ENCODE results near the gene SH3GLB2. TPM values are rescaled to one million over a fixed set of nuclear protein-coding genes. Genes with fewer than 3 reads are reported as not detected.

SH3GLB2 gene
- 24.4 and 28.3 TPM in 2 replicates for total RNA-seq (2014; rRNA removed; shearing (Covaris generic))
- 31.9 and 33.0 TPM in 2 replicates for polyA plus RNA-seq (2015; cell fraction: cytosol; rRNA removed)
- polyA plus RNA-seq (2015; cell fraction: nucleus; rRNA removed), result 584 and 757 TPM in 2 replicates

DNA sequence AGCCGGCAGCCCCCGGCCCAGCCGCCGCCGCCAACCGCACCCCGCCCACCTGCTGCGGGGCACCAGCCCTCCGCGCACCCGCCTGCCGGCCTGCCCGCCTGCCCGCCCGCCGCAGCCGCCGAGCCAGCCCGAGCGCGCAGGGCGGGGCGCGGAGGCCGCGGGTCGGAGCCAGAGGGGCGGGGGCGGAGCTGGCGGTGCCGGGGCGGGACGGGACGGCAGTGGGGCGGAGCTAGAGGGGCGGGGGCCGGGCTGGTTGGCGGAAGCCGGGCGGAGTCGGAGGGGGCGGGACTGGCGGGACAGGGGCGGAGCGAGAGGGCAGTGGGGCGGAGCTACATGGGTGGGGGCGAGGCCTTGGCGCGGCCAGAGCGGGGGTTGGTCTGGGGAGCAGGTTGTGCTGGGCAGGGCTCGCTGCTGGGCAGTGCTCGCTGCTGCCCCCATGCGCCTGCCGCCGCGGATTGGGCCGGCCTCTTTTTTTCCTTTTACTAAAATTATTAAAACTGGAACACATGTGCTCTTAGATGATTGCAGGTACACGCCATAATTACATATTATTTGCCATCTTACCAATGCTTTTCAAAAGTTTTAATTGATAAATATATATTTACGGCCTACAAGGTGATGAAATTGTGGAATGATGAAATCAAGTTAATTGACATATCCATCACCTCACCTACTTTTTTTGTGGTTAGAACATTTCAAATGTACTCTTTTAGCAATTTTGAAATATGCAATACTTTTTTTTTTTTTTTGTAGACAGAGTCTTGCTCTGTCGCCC is at the start of gene SH3GLB2:
Gene SH3GLB2 (minus strand): TSS at position 140 of the 775 bp plus-strand sequence. CDS start 177 bp downstream, outside the sequence.
- in situ Hi-C loops (cut with HindIII; ENCODE audit: low pct_unique_long_range_greater_than_20kb, low sequenced_read_pairs), result no loop called here
- DNase-seq (ENCODE audit: low read depth, low spot score), result peak; percentile 91

DNA sequence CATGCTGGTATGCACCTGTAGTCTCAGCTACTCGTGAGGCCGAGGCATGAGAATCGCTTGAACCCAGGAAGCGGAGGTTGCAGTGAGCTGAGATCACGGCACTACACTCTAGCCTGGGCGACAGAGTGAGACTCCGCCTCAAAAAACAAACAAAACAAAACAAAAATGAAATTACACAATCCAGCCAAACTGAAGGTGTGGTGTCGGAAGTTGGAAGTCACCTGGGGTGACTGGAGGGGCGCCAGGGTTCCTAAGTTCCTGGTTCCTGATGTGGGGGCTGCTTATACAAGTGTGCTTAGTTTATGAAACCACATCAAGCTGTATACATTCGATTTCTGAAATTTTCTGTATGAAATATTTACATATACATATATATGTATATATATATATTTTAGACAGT is 49.1 kb upstream of the SH3GLB2 start:
- in situ Hi-C loops (cut with HindIII; ENCODE audit: low pct_unique_long_range_greater_than_20kb, low sequenced_read_pairs), result no loop called here
- DNase-seq (ENCODE audit: low read depth, low spot score), result no peak

DNA sequence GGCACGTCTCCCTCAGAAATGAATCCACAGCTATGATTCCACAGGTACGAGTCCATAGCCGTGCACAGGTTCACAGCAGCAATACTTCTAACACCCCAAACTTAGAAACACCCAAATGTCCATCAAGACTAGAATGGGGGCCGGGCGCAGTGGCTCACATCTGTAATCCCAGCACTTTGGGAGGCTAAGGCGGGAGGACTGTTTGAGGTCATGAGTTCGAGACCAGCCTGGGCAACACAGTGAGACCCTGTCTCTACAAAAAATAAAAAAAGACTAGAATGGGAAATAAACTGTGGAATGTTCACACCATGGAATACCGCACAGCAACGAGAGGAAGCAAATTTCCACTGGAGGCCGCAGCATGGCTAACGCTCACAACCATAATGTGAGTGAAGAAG is 48.5 kb upstream of the SH3GLB2 start:
- in situ Hi-C loops (cut with HindIII; ENCODE audit: low pct_unique_long_range_greater_than_20kb, low sequenced_read_pairs), result no loop called here
- DNase-seq (ENCODE audit: low read depth, low spot score), result no peak

DNA sequence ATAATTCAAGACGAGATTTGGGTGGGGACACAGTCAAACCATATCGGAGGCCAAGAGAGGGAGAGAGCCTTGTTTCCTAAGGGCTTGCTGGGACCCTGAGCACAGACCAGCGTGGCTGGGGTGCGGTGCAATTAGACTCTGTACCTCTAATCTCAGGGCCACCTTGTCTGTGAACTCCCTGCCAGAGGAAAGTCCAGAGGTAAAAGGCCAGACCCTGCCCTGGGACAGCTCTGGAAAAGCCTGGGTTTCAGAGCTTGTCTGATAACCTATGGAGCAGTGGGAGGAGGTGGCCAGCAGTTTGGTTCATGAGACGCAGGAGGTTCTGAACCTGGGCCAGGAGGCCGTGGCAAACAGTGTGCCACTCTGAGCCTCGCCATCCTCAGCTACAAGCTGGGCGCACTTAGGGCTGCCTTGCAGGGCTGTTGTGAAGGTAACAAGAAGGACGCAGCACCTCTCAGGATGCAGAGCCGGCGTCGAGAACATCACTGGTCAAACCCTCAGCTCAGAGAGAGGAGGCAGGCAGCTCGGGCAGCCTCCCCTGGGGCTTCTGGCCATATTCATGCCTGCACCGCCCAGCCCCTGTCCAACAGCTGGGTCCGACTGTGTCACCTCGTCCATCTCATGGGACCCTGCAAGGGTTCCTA is 48.0 kb upstream of the SH3GLB2 start:
- in situ Hi-C loops (cut with HindIII; ENCODE audit: low pct_unique_long_range_greater_than_20kb, low sequenced_read_pairs), result no loop called here
- no peak for DNase-seq (ENCODE audit: low read depth, low spot score)

DNA sequence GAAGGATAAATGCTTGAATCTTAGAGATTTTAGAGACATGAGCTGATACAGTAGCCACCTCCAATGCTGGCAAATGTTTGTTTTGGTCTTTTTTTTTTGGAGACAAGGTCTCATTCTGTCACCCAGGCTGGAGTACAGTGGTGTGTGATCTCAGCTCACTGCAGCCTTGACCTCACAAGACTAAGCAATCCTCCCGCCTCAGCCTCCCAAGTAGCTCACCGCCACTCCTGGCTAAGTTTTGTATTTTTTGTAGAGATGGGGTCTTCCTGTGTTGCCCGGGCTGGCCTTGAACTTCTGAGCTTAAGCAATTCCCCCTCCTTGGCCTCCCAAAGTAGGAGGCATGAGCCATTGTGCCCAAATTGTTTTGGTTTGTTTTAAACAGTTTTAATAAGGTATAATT is 46.0 kb upstream of the SH3GLB2 start:
- in situ Hi-C loops (cut with HindIII; ENCODE audit: low pct_unique_long_range_greater_than_20kb, low sequenced_read_pairs), result no loop called here
- DNase-seq (ENCODE audit: low read depth, low spot score), result no peak

DNA sequence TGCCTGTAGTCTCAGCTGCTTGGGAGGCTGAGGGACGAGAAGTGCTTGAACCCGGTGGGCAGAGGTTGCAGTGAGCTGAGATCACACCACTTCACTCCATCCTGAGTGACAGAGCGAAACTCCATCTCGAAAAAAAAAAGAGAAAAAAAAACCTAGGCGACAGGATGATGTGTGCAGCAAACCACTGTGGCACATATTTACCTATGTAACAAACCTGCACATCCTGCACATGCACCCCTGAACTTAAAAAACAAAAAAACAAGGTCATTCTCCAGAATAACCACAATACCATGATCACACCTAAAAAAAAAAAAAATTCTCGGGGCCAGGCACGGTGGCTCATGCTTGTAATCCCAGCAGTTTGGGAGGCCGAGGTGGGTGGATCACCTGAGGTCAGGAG is 45.3 kb upstream of the SH3GLB2 start:
- no peak for DNase-seq (ENCODE audit: low read depth, low spot score)
- in situ Hi-C loops (cut with HindIII; ENCODE audit: low pct_unique_long_range_greater_than_20kb, low sequenced_read_pairs), result no loop called here

DNA sequence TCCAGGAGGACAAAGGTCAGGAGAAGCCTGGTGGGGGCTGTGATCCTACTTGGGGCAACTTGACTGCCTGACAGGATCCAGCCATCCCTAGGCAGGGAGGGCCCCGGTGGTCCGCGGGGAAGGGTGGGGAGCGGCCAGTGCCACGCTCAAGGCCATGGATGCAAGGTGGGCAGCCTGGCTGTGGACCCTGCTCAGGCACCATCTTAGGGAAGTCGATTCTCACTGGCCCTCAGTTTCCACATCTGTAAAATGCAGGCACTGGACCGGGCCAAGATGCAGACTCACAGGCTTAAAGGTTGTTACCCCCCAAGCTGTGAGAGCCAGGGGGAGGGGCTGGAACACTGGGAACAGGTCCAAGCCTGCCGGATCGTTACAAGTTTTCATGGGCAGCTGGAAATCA is 44.0 kb upstream of the SH3GLB2 start:
- no peak for DNase-seq (ENCODE audit: low read depth, low spot score)
- in situ Hi-C loops (cut with HindIII; ENCODE audit: low pct_unique_long_range_greater_than_20kb, low sequenced_read_pairs), result no loop called here

DNA sequence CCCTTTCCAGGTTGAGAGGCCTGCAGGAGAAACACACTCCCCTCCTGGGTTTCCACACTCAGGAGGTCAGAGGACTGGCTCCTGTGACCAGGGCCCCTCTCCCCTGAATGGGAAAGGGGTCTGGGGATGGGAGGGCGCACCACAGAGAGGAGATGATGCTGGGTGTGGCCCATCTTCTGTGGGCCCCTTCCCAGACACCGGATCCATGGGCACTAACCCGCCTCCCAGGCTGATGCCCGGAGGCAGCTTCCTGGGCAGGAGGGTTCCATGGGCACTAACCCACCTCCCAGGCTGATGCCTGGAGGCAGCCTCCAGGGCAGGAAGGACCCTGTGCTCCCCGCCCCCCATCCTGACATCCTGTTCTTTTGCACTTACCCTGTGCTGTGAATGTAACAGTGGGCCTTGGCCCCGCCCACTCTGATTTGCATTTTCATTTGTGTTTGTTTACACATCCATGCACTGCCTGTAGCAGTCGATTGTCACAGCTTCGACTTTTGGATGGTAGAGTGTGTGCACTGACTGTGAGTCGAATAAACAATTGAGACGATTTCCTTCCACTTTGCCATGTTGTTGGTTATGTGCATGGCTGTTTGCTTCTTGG is 43.5 kb upstream of the SH3GLB2 start:
- in situ Hi-C loops (cut with HindIII; ENCODE audit: low pct_unique_long_range_greater_than_20kb, low sequenced_read_pairs), result no loop called here
- DNase-seq (ENCODE audit: low read depth, low spot score), result no peak

DNA sequence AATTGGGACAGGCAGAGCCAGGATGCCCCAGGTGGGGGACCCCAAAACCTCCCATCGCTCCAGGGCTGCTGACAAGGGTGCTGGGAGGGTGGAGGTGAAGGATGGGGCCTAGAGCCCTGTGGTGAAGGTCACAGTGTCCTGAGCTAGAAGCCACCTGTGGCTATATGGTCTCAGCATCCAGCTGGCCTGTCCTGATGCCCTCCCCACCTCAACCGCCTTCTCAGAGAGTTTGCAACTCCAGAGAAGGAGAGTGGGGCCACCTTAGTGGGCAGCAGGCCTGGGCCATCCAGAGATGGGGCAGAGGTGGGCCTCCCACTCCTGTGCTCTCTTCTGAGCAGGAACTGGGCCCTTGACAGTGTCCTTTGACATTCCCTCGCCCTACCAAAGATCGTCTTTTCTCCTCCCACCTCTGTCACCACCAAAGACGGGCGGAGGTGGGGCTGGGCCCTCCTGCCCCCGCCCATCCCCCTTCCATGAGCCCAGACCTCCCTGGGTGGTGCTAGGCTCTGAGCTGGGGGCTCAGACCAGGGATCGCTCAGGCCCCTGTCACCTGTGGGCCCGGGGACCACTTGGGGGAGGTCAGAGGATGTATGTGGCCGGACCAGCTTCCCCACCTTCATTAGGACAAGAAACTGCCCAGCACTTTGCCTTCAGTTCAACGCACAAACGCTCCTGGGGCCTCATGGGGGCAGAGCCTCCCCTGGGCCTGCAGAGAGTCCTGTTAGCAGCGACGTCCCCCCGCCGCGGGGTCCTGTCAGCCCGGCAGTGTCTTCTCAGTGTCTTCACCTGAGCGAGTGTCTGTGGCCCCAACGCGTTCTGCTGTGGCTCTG is 42.8 kb upstream of the SH3GLB2 start:
- no peak for DNase-seq (ENCODE audit: low read depth, low spot score)
- in situ Hi-C loops (cut with HindIII; ENCODE audit: low pct_unique_long_range_greater_than_20kb, low sequenced_read_pairs), result no loop called here

DNA sequence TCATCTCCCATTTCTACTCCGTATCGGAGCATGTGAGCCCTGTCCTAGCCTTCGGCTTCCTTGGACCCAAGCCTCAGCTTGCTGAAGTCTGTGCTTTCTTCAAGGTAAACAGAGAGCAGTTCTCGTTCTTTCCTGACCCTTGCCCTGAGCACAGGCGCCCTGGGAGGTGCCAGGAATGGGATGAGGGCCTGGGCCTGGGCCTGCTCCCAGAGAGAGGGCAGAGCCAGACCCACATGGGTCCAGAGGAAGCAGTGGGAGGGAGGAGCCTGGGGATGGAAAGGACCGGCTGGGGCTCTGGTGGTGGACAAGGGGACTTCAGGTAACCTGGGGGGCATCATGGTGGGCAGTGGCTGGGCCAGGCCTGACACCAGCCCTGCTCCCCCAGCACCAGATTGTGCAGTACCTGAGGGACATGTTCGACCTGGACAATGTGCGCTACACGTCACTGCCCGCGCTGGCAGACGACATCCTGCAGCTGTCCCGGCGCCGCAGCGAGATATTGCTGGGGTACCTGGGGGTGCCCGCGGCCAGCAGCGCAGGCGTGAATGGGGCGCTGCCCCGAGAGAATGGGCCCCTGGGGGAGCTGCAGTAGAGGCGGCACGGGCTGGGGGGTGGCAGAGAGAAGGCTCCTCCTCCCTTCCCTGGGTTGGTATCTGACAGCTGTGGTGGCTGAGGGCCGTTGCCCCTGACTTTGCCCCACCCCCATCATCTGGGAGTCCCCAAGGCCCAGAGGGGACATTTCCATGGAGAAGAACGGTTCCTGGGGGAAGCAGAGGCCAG is 41.9 kb upstream of the SH3GLB2 start:
- in situ Hi-C loops (cut with HindIII; ENCODE audit: low pct_unique_long_range_greater_than_20kb, low sequenced_read_pairs), result no loop called here
- no peak for DNase-seq (ENCODE audit: low read depth, low spot score)

DNA sequence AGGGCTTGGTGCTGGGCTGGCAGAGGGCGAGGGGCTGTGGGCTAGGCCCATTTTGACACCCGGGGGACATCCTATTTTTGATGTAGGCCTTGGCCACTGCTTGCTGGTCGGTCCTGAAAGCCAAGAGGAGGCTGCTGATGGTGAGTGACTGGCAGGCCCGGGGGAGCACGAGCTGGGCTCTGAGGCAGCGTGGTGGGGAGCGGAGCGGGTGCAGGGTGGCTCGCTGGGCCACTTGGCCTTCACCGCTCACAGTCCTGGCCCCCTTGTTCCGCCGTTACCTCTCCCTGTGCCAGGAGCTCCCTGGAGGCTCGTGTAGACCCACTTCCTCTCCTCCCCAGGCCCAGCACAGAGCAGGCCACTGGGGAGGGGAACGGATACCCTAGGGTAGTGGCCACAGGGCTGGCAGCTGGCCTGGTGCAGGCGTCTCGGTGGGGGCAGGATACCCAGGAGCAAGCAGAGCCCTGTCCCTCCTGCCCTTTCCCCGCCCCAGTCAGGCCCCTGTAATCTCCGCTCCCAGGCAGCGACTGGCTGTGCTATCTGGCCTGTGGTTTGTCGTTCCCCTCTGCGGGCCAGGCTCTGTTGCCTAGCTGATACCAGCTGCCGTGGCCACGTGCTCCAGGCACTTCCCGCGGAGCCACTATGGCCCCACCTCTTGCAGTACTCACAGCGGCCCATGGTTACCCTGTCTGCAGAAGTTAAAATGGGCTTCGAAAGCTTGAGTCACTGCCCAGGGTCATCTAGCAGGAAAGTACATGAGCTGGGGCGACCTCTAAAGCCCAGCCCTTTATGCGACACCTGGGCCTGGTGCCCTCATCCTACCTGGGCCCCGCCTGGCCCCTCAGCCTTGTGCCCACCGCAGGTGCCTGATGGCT is 41.1 kb upstream of the SH3GLB2 start:
- in situ Hi-C loops (cut with HindIII; ENCODE audit: low pct_unique_long_range_greater_than_20kb, low sequenced_read_pairs), result no loop called here
- no peak for DNase-seq (ENCODE audit: low read depth, low spot score)

DNA sequence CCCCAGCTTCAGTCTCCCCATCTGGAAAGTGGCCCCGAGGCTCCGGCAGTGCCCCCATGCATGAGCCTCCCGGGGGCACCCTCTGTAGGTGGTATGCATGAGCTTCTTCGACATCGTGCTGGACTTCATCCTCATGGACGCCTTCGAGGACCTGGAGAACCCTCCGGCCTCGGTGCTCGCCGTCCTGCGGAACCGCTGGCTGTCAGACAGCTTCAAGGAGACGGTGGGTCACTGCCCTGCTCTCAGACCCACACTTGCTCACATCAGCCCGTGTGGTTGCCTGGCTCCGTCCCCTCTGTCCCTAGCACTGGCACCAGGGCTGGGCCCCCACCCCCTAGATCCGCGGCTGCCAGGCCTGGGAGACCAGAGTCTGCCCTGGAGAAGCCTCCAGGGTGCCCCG is 40.0 kb upstream of the SH3GLB2 start:
- DNase-seq (ENCODE audit: low read depth, low spot score), result no peak
- in situ Hi-C loops (cut with HindIII; ENCODE audit: low pct_unique_long_range_greater_than_20kb, low sequenced_read_pairs), result no loop called here

DNA sequence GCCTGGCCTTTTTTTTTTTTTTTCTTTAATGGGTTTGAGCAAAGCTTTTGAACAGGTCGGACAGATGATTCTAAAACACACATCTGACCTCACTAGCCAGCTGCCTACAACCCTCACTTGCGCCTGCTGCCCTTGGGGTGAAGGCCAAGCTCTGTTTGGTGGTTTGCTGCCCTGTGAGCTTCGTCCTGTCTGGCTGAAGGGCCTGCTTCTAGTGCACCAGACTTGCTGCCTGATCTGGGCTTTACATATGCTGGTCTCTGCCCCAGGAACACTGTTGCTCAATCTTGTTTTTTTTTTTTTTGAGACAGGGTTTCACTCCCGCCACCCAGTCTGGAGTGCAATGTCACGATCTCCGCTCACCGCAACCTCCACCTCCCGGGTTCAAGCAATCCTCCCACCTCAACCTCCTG is 36.4 kb upstream of the SH3GLB2 start:
- no peak for DNase-seq (ENCODE audit: low read depth, low spot score)
- in situ Hi-C loops (cut with HindIII; ENCODE audit: low pct_unique_long_range_greater_than_20kb, low sequenced_read_pairs), result no loop called here

DNA sequence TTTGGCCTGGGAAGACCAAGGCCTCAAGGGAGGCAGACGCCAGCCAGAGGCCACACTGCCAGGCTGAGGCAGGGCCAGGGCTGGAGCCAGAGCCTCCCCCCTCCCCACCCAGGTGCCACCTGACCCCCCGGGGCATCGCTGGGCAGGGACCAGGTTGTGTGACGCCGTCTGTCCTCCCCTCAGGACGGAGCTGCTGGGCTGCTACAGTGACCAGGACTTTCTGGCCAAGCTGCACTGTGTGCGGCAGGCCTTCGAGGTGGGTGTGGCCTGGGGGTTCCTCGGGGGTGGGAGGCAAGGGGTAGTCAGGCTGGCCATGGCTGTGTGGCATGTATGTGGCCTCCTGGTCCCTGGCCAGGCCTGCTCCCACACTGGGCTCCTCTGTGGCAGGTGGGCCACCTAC is 34.9 kb upstream of the SH3GLB2 start:
- in situ Hi-C loops (cut with HindIII; ENCODE audit: low pct_unique_long_range_greater_than_20kb, low sequenced_read_pairs), result no loop called here

DNA sequence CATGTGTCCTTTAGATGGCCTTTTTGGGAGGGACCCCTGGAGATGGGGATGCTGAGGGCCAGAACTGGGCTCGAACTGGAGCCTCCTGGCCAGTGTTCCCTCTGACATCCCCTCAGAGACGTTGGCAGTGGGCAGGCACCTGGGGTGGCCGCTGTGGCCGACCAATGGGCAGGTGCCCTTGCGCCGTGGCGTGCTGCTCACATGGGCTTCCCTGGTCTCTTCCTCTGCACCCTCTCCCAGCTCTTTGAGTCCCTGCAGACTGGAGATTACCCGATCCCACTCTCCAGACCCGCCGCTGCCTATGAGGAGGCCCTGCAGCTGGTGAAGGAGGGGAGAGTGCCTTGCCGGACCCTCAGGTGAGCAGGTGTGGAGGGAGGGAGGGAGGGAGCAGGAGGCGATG is 32.9 kb upstream of the SH3GLB2 start:
- in situ Hi-C loops (cut with HindIII; ENCODE audit: low pct_unique_long_range_greater_than_20kb, low sequenced_read_pairs), result no loop called here
- DNase-seq (ENCODE audit: low read depth, low spot score), result no peak

More for the DNA sequence above, 34.9 kb upstream of the SH3GLB2 start:
- no peak for DNase-seq (ENCODE audit: low read depth, low spot score)

Data from SK-MEL-5 (cell line).